GM12865 (cell line): ENCODE data around the gene KDM1B.

Experiments
- DNase-seq: peaks from one replicate; pipeline ENCODE4 v3.0.0; 2010; ENCODE audit warnings: low read depth
- H3K4me3 ChIP-seq: 2 replicates; pipeline ENCODE4 v1.5.1; 2011; ENCODE audit warnings: mild to moderate bottlenecking, low read depth, low read length, control low read depth
- TF ChIP-seq, protein P1 (sequence below): IDR thresholded peaks from 2 replicates; pipeline ENCODE4 v1.5.1; 2011; ENCODE audit warnings: low read length, control low read depth, low read depth, inconsistent platforms; ENCODE audit not compliant: insufficient read depth; ENCODE audit errors: missing control alignments

KDM1B gene

DNA sequence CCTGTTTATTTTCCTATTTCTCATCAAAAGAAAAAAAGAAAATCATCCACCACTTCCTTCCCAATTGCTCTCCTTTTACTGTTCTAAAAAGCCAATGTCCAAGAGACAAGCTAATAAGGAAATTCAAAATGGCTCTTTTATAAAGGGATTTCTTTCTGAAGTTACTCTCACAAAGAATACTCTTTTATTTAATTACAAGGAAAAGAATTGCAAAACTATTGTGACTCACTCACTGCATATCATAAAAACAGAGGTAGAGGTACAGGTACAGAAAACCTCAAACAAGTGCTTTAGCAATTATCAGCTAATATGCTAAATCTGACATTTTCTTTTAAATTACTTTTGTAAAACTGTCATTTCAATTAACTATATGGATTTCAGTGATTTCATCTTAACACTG, 91.0 kb downstream of the KDM1B start:
- TF ChIP-seq, protein P1, sequence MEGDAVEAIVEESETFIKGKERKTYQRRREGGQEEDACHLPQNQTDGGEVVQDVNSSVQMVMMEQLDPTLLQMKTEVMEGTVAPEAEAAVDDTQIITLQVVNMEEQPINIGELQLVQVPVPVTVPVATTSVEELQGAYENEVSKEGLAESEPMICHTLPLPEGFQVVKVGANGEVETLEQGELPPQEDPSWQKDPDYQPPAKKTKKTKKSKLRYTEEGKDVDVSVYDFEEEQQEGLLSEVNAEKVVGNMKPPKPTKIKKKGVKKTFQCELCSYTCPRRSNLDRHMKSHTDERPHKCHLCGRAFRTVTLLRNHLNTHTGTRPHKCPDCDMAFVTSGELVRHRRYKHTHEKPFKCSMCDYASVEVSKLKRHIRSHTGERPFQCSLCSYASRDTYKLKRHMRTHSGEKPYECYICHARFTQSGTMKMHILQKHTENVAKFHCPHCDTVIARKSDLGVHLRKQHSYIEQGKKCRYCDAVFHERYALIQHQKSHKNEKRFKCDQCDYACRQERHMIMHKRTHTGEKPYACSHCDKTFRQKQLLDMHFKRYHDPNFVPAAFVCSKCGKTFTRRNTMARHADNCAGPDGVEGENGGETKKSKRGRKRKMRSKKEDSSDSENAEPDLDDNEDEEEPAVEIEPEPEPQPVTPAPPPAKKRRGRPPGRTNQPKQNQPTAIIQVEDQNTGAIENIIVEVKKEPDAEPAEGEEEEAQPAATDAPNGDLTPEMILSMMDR, result no peak
- no peak overlapping the region for H3K4me3 ChIP-seq
- no peak for DNase-seq

DNA sequence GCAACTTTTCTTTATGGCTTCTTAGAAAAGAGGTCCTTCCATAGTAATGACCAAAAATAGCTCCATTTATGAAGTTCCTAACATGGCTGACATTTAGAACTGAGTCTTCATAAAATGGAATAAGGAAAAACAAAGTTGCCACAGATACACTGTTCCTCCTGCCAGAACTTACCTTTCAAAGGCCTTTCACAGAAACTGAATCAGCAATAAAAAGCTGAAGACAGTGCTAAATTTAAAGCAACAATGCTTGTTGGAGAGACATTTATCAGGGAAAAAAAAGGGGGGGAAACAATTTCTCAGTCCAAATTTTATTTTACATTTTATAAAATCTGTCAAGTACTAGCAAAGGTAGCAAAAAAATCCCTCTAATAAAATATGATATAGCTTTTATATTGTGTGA, 91.8 kb downstream of the KDM1B start:
- no peak overlapping the region for H3K4me3 ChIP-seq
- no peak for DNase-seq
- TF ChIP-seq, protein P1, result no peak

DNA sequence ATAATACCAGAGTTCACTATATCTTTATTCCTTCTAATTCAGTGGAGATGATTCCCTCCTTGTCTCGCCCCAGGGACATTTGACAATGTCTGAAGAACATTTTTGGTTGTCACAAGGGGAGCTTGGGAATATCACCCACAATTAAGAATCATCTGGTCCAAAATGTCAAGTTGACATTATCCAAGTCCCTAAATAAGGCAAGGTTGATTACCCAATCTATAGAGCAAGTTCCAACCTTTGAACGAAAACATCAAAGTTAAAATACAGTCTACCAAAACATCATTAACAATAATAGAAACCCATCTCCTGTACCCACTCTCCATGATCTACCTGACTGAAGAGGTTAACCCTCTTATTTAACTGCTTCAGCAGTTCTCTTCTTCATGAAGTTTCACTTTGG, 93.5 kb downstream of the KDM1B start:
- H3K4me3 ChIP-seq, result no peak overlapping the region
- TF ChIP-seq, protein P1, result no peak
- no peak for DNase-seq

DNA sequence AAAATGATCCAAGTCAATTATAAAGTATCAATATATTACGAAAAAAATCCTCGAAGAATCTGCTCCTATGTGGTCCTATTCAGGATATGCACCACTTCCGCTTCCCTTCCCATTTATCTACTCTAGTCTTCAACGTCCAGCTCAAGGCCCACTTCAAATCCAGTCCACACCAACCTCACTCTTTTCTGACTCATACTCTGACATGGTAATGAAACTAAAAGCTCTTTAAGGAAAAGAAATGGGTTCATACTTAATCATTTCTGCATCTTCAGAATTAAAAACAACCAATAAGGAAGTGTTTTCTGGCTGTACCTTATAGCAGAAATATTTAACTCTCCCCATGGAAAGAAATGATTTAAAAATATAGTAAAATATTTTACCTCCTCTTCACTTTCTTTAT, 94.0 kb downstream of the KDM1B start:
- TF ChIP-seq, protein P1, result no peak
- H3K4me3 ChIP-seq, result no peak overlapping the region
- no peak for DNase-seq

DNA sequence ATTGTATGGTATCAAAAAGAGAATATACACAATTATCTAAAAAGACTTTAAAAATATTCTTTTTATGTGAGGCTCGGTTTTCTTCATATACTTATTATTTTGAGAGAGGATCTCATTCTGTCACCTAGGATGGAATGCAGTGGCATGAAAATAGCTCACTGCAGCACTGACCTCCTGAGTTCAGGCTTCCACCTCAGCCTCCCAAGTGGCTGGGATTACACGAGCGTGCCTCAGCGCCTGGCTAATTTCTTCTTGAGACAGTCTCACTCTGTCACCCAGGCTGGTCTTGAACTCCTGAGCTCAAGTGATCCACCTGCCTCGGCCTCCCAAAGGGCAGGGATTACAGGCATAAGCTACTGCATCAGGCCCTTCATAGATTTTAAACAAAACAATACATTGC, 98.4 kb downstream of the KDM1B start:
- TF ChIP-seq, protein P1, result no peak
- no peak for DNase-seq
- H3K4me3 ChIP-seq, result no peak overlapping the region

DNA sequence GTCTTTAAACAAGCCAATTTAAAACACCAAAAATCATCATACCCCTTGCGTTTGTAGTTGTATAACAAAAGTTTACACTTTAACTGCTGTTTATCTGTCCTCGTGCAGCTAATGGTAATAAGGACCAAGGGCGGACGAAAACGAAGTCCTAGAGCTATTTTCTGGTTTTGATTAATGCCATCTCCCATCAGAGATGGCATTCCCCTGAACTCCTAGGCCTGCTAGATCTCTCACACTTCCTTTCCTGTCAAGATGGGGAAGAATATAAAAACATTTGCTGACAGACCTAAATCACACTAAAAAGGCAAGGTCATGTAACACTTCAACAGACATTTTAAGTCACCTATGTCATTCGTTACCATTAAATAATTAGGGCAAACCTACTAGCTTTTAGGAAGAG, 99.6 kb downstream of the KDM1B start:
- H3K4me3 ChIP-seq, result no peak overlapping the region
- TF ChIP-seq, protein P1, result no peak

DNA sequence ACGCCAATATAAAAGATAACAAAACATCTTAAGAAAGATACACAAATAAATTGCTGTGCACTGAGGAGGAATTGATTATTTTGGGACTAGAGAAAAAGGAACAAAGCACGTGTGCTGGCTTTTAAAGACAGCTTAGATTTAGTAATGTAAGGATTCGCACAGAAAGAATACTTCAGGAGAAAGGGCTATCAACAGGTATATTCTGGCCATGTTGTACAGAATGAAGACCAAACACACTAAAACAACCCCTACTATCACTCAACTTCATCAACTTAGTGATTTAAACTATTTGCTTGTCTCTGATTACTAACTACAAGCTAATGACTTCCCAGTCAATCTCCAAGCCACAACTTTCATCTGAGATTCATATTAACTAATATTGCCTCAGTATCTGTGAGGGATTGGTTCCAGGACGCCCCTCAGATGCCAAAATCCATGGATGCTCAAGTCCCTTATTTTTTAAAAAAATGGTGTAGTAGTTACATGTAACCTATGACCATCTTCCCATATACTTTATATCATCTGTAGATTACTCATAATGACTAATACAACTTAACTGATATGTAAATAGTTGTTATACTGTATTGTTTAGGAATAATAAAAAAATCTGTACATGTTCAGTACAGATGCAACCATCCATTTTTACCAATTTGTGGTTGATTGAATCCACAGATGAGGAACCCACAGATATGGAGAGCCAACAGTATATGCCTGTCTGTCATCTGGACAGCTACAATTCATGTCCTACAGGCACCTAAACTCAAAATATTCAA, 104.6 kb downstream of the KDM1B start:
- no peak for DNase-seq
- TF ChIP-seq, protein P1, result no peak
- H3K4me3 ChIP-seq, result no peak overlapping the region

More for the DNA sequence above, 99.6 kb downstream of the KDM1B start:
- no peak for DNase-seq
